ENCODE measurements around the gene FAM53B. TPM values are rescaled to one million over a fixed set of nuclear protein-coding genes. Genes with fewer than 3 reads are reported as not detected.
A peak's percentile ranks its signal among the peaks of the same experiment; 100 is the strongest.

Gene FAM53B
- total RNA-seq, 2 donors from 2014 or later = 68.5 to 69.2 TPM

DNA sequence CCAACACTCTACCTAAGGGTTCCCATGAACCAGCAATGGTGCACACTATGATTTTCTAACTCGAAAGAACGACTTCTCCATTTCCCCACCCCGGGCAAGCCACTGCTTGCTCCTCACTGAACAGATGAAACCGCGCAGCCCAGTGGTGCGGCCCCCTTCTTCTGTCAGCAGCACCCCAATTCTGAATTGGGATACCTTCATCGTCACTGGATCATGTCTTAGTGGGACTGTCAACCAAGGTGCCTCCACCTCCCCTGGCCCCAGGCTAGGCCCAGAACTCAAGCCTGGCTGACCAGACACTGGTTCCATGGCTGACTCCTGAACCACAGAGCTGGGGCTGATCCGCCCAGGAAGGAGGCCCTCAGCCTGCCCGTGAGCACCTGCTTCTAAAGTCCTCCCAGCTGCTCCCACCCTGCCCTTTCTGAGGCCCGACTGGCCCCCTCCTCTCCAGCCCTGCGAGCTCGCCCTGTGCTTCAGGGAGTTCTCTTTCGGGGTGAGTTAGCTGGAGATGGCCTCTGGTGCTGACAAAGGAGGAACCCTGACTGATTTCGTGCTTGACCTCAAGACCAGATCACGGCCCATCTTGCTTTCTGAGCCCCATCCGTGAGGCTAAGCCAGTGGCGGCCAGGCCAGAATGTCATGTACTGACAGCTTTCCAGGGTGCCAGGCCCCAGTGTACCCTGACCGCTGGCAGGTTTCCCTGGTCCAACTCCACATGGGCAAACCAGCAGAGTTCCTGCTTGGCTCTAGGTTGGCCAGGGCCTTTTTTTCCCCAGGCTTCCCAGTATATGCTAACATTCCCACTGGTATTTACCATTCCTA lies 44.5 kb downstream of the FAM53B start:
- Mint-ChIP-seq H3K27ac (peak overlapping the region; percentile 100), H3K4me1 (peaks cover 85% of the 10 kb centered on the region), H3K27me3 (no peaks in the 10 kb centered on the region), H3K4me3 (peak overlapping the region; percentile 63), H3K36me3 (ENCODE audit: low read depth) (peaks cover 8% of the 10 kb centered on the region)
- DNase-seq = no peak
- no peaks in the 10 kb centered on the region for H3K9me3 ChIP-seq (ENCODE audit: control insufficient read depth, low read length, poor library complexity, severe bottlenecking)
- ATAC-seq = no peak

DNA sequence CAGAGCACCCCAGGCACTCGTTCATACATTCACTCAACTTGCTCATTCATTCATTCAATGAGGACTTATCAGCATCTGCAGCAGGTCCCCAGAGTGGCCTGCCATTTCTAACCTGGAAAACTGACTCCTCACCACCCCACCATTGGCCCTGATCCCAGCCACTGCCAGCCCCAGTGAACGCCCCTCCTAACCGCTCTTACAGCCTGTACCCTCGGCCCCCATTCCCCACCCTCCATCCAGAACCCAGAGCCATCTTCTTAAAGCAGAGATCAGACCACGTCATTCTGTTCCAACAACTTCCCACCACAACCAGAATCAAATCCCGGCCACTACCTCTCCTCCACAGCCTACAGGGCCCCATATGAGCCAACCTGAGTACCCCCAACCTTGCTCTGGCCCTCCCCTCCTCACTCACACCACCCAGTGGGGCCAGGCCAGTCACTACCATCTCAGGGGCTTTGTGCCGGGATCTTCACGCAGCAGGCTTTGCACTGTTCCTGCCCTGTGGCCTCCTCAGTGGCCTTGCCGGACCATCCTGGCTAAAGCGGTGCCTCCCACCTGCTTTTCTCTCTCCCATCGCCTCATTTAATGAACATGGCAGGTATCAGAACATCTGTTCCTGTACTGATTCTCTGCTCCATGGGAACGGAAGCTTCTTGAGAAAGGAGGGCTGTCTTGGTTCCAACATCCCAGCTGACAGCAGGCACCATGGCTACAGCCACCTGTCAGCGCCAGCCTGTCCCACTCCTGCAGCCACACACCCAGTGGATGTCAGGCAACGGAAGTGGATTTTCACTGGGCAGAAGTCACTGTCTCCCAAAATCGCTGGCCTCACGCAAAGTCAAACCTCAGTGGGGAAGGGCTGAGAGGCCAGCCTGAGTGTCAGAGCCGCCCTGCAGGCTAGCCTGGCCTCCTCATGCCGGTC lies 45.4 kb downstream of the FAM53B start:
- no peaks in the 10 kb centered on the region for H3K9me3 ChIP-seq (ENCODE audit: control insufficient read depth, low read length, poor library complexity, severe bottlenecking)
- DNase-seq = no peak
- H3K27ac Mint-ChIP-seq = peak overlapping the region; percentile 100
- H3K4me3 Mint-ChIP-seq = peak overlapping the region; percentile 83
- ATAC-seq = no peak
- H3K27me3 Mint-ChIP-seq = no peaks in the 10 kb centered on the region
- peaks cover 6% of the 10 kb centered on the region for H3K36me3 Mint-ChIP-seq (ENCODE audit: low read depth)
- H3K4me1 Mint-ChIP-seq = peaks cover 85% of the 10 kb centered on the region

GRCh38 chr10:124697837-124698544 lies 46.2 kb downstream of the FAM53B start:
- ATAC-seq (peak; percentile 77), DNase-seq (peak; percentile 43 to 46 (median 45))
- Mint-ChIP-seq H3K4me1 (peaks cover 81% of the 10 kb centered on the region), H3K36me3 (ENCODE audit: low read depth) (peaks cover 6% of the 10 kb centered on the region), H3K4me3 (peak overlapping the region; percentile 83), H3K27ac (peak overlapping the region; percentile 100), H3K27me3 (no peaks in the 10 kb centered on the region)
- H3K9me3 ChIP-seq (ENCODE audit: control insufficient read depth, low read length, poor library complexity, severe bottlenecking) = no peaks in the 10 kb centered on the region

- DNase-seq (no peak), ATAC-seq (no peak)
- H3K27me3 Mint-ChIP-seq = no peaks in the 10 kb centered on the region
- H3K4me1 Mint-ChIP-seq = peaks cover 76% of the 10 kb centered on the region
- no peaks in the 10 kb centered on the region for H3K9me3 ChIP-seq (ENCODE audit: control insufficient read depth, low read length, poor library complexity, severe bottlenecking)
- H3K27ac Mint-ChIP-seq = peak overlapping the region; percentile 100
- H3K36me3 Mint-ChIP-seq (ENCODE audit: low read depth) = peaks cover 6% of the 10 kb centered on the region
- peak overlapping the region; percentile 83 for H3K4me3 Mint-ChIP-seq
These were observed 46.7 kb downstream of the FAM53B start for GRCh38 chr10:124697443-124697836.

- peaks cover 70% of the 10 kb centered on the region for H3K4me1 Mint-ChIP-seq
- peak; percentile 65 for ATAC-seq
- H3K36me3 Mint-ChIP-seq (ENCODE audit: low read depth) = peaks cover 7% of the 10 kb centered on the region
- H3K27me3 Mint-ChIP-seq = no peaks in the 10 kb centered on the region
- H3K4me3 Mint-ChIP-seq = peak overlapping the region; percentile 83
- no peak for DNase-seq
- peak overlapping the region; percentile 100 for H3K27ac Mint-ChIP-seq
- no peaks in the 10 kb centered on the region for H3K9me3 ChIP-seq (ENCODE audit: control insufficient read depth, low read length, poor library complexity, severe bottlenecking)
These were observed 47.5 kb downstream of the FAM53B start for GRCh38 chr10:124696446-124697392.

DNA sequence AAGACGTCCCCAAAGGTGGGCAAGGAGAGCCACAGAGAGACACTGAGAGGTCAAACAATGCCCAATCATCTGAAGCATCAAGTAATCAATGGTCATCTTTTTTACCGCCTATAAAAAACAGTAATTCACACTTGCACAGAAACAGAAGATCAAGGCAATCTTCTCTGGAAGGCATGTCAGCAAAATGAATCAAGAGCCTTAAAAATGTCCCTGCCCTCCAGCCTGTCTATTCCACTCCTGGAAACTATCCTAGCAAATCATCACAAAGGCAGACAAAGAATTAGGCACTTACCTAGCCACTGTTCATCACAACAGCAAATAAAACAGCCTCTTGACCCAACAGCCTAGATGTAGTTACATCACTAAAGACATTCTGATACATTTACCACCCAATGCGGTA lies 48.9 kb downstream of the FAM53B start:
- ATAC-seq (no peak), DNase-seq (no peak)
- Mint-ChIP-seq H3K4me1 (peaks cover 62% of the 10 kb centered on the region), H3K27ac (peak overlapping the region; percentile 100), H3K27me3 (no peaks in the 10 kb centered on the region), H3K4me3 (peak overlapping the region; percentile 73), H3K36me3 (ENCODE audit: low read depth) (peaks cover 10% of the 10 kb centered on the region)
- no peaks in the 10 kb centered on the region for H3K9me3 ChIP-seq (ENCODE audit: control insufficient read depth, low read length, poor library complexity, severe bottlenecking)

GRCh38 chr10:124694481-124695220 lies 49.5 kb downstream of the FAM53B start:
- H3K9me3 ChIP-seq (ENCODE audit: control insufficient read depth, low read length, poor library complexity, severe bottlenecking) = no peaks in the 10 kb centered on the region
- DNase-seq = no peak
- Mint-ChIP-seq H3K27me3 (no peaks in the 10 kb centered on the region), H3K4me3 (peak overlapping the region; percentile 73), H3K36me3 (ENCODE audit: low read depth) (peaks cover 10% of the 10 kb centered on the region), H3K4me1 (peaks cover 61% of the 10 kb centered on the region), H3K27ac (peak overlapping the region; percentile 100)
- no peak for ATAC-seq

GRCh38 chr10:124693801-124694416 lies 50.3 kb downstream of the FAM53B start:
- no peak for DNase-seq
- no peak for ATAC-seq
- H3K36me3 Mint-ChIP-seq (ENCODE audit: low read depth) = peaks cover 8% of the 10 kb centered on the region
- H3K27me3 Mint-ChIP-seq = no peaks in the 10 kb centered on the region
- H3K27ac Mint-ChIP-seq = peak overlapping the region; percentile 100
- no peaks in the 10 kb centered on the region for H3K9me3 ChIP-seq (ENCODE audit: control insufficient read depth, low read length, poor library complexity, severe bottlenecking)
- peaks cover 64% of the 10 kb centered on the region for H3K4me1 Mint-ChIP-seq
- peak overlapping the region; percentile 70 for H3K4me3 Mint-ChIP-seq

DNA sequence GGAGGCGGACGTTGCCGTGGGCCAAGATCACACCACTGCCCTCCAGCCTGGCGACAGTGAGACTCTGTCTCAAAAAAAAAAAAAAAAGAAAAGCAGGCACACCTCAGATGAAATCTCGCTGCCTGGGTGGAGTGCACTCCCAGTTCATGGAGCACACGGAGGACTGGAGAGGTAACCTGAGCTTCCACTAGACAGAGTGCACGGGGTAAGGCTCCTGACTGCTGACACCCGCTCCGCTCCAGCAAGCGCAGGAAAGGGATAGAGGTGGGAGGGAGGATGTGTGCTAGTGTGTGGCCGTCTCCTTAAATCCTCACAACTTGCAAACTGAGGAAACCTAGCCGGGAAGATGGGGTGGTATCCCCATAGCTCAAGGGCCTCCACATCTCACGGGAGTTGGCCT lies 50.8 kb downstream of the FAM53B start:
- ATAC-seq = no peak

GRCh38 chr10:124692100-124692446 lies 52.1 kb downstream of the FAM53B start:
- H3K9me3 ChIP-seq (ENCODE audit: control insufficient read depth, low read length, poor library complexity, severe bottlenecking) = no peaks in the 10 kb centered on the region
- peaks cover 58% of the 10 kb centered on the region for H3K4me1 Mint-ChIP-seq
- no peak for DNase-seq
- peaks cover 8% of the 10 kb centered on the region for H3K36me3 Mint-ChIP-seq (ENCODE audit: low read depth)
- H3K27me3 Mint-ChIP-seq = no peaks in the 10 kb centered on the region
- H3K27ac Mint-ChIP-seq = peak overlapping the region; percentile 100
- ATAC-seq = no peak
- no peak overlapping the region for H3K4me3 Mint-ChIP-seq

More for the DNA sequence above, 50.8 kb downstream of the FAM53B start:
- H3K9me3 ChIP-seq (ENCODE audit: control insufficient read depth, low read length, poor library complexity, severe bottlenecking) = no peaks in the 10 kb centered on the region
- Mint-ChIP-seq H3K4me3 (peak overlapping the region; percentile 70), H3K27me3 (no peaks in the 10 kb centered on the region), H3K27ac (peak overlapping the region; percentile 100), H3K4me1 (peaks cover 64% of the 10 kb centered on the region), H3K36me3 (ENCODE audit: low read depth) (peaks cover 8% of the 10 kb centered on the region)
- DNase-seq = no peak

DNA sequence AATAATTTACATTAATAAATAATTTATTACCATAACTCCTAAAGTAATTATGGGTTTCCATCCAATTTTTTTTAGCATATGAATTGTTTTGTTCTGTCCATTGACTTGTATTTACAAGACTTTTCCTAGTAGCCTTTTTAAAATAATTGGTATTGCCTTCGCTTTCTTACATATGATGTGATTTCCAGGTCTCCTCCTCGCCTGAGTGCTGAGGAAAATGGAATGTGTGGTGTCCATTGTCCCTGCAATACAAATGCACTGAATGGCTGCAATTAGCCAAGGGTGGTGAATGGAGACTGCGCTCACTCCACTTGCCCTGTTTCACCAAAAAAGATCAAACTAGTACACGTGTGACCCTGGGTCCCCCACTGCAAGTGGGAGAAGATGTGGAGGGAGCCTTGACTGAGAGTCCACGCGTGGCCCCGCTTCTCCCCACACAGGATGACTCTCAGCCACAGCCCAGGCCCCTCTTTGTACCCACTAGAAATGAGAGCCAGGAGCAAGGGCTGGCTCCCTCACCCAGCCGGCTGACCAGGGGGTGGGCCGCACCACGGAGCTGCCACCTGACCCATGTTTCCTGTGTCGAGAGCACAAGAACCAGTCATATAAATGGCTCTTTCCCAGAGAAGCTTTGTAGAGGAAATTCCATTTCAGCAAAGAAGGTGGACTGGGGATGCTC lies 52.6 kb downstream of the FAM53B start:
- DNase-seq (no peak), ATAC-seq (no peak)
- H3K9me3 ChIP-seq (ENCODE audit: control insufficient read depth, low read length, poor library complexity, severe bottlenecking) = no peaks in the 10 kb centered on the region
- peaks cover 8% of the 10 kb centered on the region for H3K36me3 Mint-ChIP-seq (ENCODE audit: low read depth)
- no peaks in the 10 kb centered on the region for H3K27me3 Mint-ChIP-seq
- no peak overlapping the region for H3K4me3 Mint-ChIP-seq
- H3K4me1 Mint-ChIP-seq = peaks cover 57% of the 10 kb centered on the region
- H3K27ac Mint-ChIP-seq = peak overlapping the region; percentile 100
